ENCODE measurements around the gene BCL6B.

Gene BCL6B

DNA sequence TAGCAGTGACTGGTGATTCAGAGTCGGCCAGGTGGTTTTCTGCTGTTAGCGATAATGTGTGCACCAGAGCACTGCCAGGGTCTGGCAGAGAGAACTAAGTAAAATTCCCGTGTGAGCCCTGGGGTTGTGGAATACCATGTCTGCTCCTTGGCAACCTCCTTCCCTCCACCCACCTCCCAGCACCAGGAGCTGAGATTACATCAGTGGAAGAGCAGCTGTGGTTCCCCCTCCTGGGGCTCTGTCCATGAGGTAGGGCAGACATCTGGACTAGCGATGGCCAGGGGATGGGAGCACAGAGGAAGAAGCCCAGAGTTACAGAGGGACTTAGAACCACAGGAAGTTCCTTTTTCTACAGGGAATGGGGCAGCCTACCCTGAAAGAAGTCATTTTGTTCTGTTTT lies 41.4 kb downstream of the BCL6B start:
- FAIRE-seq, result no peak

DNA sequence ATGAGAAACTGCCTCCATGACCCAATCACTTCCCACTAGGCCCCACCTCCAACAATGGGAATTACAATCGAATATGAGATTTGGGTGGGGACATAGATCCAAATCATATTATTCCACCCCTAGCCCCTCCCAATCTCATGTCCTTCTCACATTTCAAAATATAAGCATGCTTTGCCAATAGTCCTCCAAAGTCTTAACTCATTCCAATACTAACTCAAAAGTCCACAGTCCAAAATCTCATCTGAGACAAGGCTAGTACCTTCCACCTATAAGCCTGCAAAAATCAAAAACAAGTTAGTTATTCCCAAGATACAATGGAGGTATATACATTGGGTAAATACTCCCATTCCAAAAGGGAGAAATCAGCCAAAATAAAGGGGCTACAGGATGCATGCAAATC lies 44.3 kb downstream of the BCL6B start:
- FAIRE-seq, result no peak

DNA sequence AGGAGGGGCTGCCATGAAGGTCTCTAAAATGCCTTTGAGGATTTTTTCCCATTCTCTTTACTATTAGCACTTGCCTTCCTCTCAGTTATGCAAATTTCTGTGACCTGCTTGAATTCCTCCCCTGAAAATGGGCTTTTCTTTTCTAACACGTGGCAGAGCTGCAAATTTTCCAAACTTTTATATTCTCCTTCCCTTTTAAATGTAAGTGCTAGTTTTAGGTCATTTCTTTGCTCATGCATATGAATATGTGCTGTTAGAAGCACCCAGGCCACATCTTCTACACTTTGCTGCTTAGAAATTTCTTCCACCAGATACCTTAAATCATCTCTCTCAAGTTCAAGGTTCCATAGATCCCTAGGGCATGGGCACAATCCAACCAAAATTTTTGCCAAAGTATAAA lies 45.4 kb downstream of the BCL6B start:
- no peak for FAIRE-seq

DNA sequence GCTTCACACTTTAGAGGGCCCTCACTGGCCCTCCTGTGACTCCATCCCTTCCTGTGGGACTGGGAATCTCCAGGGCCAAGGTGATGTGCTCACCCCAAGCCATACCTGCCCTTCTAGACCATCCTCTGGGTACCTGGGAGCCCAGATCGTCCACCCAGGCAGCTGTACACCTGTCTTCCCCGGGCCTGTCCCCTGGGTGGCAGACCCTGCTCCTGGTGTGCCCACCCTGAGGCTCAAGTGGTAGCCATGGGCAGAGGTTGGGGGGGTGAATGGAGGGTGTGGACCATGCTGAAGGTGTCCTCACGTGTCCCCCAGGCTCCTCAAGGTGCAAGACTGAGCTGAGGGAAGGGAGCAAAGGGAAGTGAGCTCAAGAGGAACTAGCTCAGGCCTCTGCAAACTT lies 47.9 kb downstream of the BCL6B start:
- FAIRE-seq, result no peak

DNA sequence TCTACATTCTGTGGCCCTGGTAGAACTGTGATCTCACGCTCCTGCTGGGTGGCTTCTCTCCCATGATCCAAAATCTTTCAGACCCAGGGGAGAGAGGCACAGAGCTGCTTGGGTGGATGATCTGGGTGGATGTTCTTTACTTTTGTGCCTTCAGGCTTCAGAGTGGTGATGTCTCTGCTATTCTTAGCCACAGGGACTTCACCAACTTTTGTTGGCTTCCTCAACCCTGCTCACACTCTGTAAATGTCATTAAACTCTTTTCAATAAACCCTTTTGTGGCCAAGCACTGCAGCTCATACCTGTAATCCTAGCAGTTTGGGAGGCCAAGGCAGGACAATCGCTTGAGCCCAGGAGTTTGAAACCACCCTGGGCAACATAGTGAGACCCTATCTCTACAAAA lies 49.6 kb downstream of the BCL6B start:
- no peak for FAIRE-seq

DNA sequence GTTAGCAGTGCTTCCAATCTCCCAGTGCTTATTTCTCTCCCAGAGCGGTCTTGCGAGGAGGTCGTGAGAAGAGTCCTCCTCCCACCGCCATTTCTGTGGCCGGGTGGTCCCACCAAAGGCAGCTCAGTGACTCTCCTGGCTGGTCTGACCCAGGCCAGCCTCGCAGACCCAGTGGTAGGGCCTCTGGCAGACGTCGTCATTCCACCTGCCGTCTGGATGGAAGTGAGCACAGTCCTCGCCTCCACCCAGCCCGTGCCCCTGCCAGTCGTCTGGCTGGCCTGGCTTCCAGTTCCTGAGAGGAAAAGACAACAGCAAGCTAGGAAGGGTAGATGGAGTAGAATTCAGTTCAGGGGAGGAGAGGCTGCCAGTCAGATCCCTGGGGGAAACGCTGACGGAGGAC lies 52.1 kb downstream of the BCL6B start:
- no peak for FAIRE-seq

DNA sequence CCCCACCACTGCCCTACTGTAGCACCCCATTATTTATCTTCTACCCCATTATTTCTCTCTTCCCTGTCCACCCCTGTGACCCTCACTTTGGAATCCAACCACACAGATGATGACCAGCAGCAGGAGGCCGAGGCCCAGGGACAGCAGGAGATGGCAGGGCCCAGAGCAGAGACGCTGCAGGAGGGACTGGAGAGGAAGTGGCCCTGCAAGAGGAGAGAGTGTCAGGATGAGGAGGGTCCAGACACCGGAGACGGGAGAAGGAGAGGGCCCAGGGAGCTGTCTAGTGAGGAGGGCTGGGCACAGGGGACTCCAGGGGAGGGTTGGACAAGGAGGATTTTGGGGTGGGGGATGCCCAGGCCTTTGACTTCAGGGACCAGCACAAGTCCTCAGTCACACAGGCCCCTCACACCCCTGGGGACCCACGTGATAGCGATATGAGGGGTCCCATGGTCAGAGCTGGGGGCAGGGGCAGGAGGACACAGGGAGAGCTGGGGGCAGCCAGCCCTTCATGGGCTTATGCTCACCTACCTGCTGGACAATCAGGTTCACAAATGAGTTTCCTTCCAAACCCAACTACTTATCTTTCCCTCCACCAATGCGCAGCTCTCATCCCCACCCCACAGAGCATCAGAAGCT lies 55.2 kb downstream of the BCL6B start:
- FAIRE-seq, result no peak

DNA sequence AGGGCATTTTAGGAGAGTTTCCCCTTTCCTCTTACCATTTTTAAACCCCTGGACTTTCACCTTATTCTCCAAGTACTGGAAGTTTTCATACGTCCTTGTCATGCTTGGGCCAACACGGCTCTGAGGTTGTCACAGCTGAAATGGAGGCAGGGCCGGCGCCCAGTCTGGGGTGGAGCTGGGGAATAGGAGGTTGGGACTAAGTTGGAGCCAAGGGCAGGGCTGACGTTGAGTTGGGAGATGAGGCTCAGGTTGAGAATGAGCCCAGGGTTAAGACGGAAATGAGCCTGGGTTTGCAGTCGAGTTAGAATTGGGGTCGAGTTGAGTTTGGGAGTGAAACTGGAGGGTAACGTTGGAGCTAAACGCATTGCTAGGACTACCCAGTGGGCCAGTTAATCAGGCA lies 55.9 kb downstream of the BCL6B start:
- no peak for FAIRE-seq
